ENCODE measurements around the gene RSBN1. TPM values are rescaled to one million over a fixed set of nuclear protein-coding genes. Genes with fewer than 3 reads are reported as not detected.

The RSBN1 gene
- polyA plus RNA-seq, 1 of the 3 experiments (the other 2 are of a cell fraction), result 4.0 TPM

DNA sequence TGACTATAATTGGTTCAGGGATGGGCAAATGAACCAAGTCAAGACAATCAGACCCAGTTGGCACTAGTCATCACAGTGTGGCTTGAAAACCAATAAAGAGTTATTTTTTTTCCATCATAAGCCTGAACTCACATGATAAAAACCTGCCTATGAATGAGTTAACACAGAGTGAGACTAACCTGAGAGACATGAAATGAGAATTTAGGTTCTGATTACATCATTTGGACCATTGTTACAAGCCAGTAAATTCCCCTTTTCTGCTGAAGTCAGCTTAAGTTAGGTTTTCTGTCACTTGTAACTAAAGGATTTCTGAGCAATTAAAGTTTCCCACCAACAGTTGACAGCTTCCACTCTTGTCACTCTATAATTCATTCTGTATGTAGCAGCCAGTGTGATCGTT lies 9.6 kb upstream of the RSBN1 start:
- Histone ChIP-seq H3K36me3 (replicated peaks in 1 of 2; ENCODE audit: control insufficient read depth in 1 of 2, insufficient read depth in 2 of 2, low read length in 1 of 2) (no peaks in the 10 kb centered on the region), H3K79me2 (ENCODE audit: insufficient read depth) (no peaks in the 10 kb centered on the region), H3K9me3 (no peaks in the 10 kb centered on the region), H3K4me2 (no peak overlapping the region), H3K27ac (ENCODE audit: low read depth in 2 of 2, low read length in 1 of 2) (no peak overlapping the region), H3K9me2 (no peaks in the 10 kb centered on the region), H3F3A (replicated peaks; ENCODE audit: insufficient read depth) (no peaks in the 10 kb centered on the region), H3K27me3 (ENCODE audit: insufficient read depth) (no peaks in the 10 kb centered on the region), H4K20me1 (ENCODE audit: insufficient read depth) (no peaks in the 10 kb centered on the region), H3K4me1 (ENCODE audit: control insufficient read depth in 1 of 2, insufficient read depth in 2 of 2, low read depth in 1 of 2, low read length in 1 of 2) (no peaks in the 10 kb centered on the region), H3K4me3 (ENCODE audit: low read depth in 2 of 2, low read length in 1 of 2) (no peak overlapping the region), H2AFZ (ENCODE audit: low read depth) (no peak overlapping the region), H3K9ac (no peak overlapping the region)
- TF ChIP-seq RFX5 (IDR thresholded peaks at IDR 0.05; ENCODE audit: low read length), result no peak
- TF ChIP-seq EP300 (IDR thresholded peaks at IDR 0.05; ENCODE audit: borderline replicate concordance in 1 of 2, low read depth in 1 of 2, low read length in 1 of 2), result no peak
- TF ChIP-seq, protein P1, sequence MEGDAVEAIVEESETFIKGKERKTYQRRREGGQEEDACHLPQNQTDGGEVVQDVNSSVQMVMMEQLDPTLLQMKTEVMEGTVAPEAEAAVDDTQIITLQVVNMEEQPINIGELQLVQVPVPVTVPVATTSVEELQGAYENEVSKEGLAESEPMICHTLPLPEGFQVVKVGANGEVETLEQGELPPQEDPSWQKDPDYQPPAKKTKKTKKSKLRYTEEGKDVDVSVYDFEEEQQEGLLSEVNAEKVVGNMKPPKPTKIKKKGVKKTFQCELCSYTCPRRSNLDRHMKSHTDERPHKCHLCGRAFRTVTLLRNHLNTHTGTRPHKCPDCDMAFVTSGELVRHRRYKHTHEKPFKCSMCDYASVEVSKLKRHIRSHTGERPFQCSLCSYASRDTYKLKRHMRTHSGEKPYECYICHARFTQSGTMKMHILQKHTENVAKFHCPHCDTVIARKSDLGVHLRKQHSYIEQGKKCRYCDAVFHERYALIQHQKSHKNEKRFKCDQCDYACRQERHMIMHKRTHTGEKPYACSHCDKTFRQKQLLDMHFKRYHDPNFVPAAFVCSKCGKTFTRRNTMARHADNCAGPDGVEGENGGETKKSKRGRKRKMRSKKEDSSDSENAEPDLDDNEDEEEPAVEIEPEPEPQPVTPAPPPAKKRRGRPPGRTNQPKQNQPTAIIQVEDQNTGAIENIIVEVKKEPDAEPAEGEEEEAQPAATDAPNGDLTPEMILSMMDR (IDR thresholded peaks at IDR 0.05), result no peak
- TF ChIP-seq FOXJ3 (CRISPR knock-in tag; IDR thresholded peaks at IDR 0.05), result no peak
- TF ChIP-seq USF2 (IDR thresholded peaks at IDR 0.05; ENCODE audit: borderline replicate concordance, low read depth, low read length), result no peak
- TF ChIP-seq TEAD4 (IDR thresholded peaks at IDR 0.05; ENCODE audit: borderline replicate concordance, insufficient read depth), result no peak
- no peak for TF ChIP-seq GABPA (IDR thresholded peaks at IDR 0.05; ENCODE audit: low read depth)
- TF ChIP-seq REST (IDR thresholded peaks at IDR 0.05; ENCODE audit: low read depth, low read length), result no peak
- TF ChIP-seq, protein P2, sequence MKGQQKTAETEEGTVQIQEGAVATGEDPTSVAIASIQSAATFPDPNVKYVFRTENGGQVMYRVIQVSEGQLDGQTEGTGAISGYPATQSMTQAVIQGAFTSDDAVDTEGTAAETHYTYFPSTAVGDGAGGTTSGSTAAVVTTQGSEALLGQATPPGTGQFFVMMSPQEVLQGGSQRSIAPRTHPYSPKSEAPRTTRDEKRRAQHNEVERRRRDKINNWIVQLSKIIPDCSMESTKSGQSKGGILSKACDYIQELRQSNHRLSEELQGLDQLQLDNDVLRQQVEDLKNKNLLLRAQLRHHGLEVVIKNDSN (IDR thresholded peaks at IDR 0.05; ENCODE audit: borderline replicate concordance, low read depth), result no peak
- no peak for TF ChIP-seq GATA2 (CRISPR knock-in tag; IDR thresholded peaks at IDR 0.05)
- TF ChIP-seq, protein P3, sequence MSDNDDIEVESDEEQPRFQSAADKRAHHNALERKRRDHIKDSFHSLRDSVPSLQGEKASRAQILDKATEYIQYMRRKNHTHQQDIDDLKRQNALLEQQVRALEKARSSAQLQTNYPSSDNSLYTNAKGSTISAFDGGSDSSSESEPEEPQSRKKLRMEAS (IDR thresholded peaks at IDR 0.05; ENCODE audit: low read depth), result no peak
- no peak for TF ChIP-seq ELF1 (IDR thresholded peaks at IDR 0.05)
- no peak for TF ChIP-seq RCOR1 (IDR thresholded peaks at IDR 0.05; ENCODE audit: low read length)
- TF ChIP-seq MXI1 (IDR thresholded peaks at IDR 0.05; ENCODE audit: low read depth, low read length), result no peak
- TF ChIP-seq ZBTB33 (IDR thresholded peaks at IDR 0.05; ENCODE audit: borderline replicate concordance, low read depth), result no peak
- no peak for TF ChIP-seq SMC3 (IDR thresholded peaks at IDR 0.05; ENCODE audit: low read depth, low read length)
- no peak for DNase-seq
- 69% methylated on average over 1 of the region's 1 CpG for WGBS (ENCODE audit: low lambda C conversion rate)
- ChIA-PET POLR2A (no interaction called here), CTCF (no interaction called here)
